K562 (cell line): Measurements from ENCODE around the gene IGFALS. TPM values are rescaled to one million over a fixed set of nuclear protein-coding genes. Genes with fewer than 3 reads are reported as not detected.

Experiments used
- ATAC-seq: fragments of 200-7000 bp; cut with Tn5 transposase; 3 replicates; pipeline ENCODE4 v1.9.1; 2020; ENCODE audit warnings: moderate library complexity
- BruUV-seq: library from RNA; stranded (reverse); fragments of 400-500 nt; replicated peaks from 2 replicates; lab custom pipeline; 2021; lab: Mats Ljungman, UMichigan
- CTCF ChIA-PET: fragments of 300-600 bp; formaldehyde crosslinking; extraction: SDS; loops from one replicate; lab custom pipeline; 2021; ENCODE audit warnings: low intra/inter-chr PET ratio; lab: Yijun Ruan, JAX
- POLR2A ChIA-PET: fragments of 300-600, 350-650 bp; sonication (Branson Sonifier 250); formaldehyde crosslinking; extraction: SDS; loops from one replicate; lab custom pipeline; 2021; ENCODE audit warnings: antibody characterized with exemption, inconsistent platforms; lab: Yijun Ruan, JAX
- DNase-seq, 4 experiments: peaks; one replicate each; pipeline versions ENCODE4 v3.0.0 to v3.0.0-alpha.2; 2011 to 2018; ENCODE audit warnings: low spot score in 3 of 4, mixed read lengths in 3 of 4; ENCODE audit errors: extremely low read depth in 1 of 4
- FAIRE-seq: peaks from 2 replicates; lab custom pipeline; 2011; peaks lifted over from hg19 to GRCh38; lab: Jason Lieb, UNC
- H2AFZ ChIP-seq: 2 replicates; pipeline ENCODE4 v1.6.0; 2011; ENCODE audit warnings: low read depth, low read length, control low read depth, inconsistent platforms
- H3K27ac ChIP-seq: fragments of 200-600 bp; 3 replicates; pipeline ENCODE4 v1.8.0; 2011; ENCODE audit warnings: low read depth, mild to moderate bottlenecking, control low read depth, inconsistent platforms, low read length, moderate library complexity, mixed read lengths; ENCODE audit errors: extremely low read depth
- H3K27me3 ChIP-seq, 2 experiments: fragments of 300-600 bp in 1 of 2; 2 replicates in 1 of 2; 3 replicates in 1 of 2; pipeline versions ENCODE4 v1.6.0 to v1.8.0; 2011; ENCODE audit warnings: inconsistent platforms in 2 of 2, low read length in 2 of 2, mild to moderate bottlenecking in 1 of 2, mixed read lengths in 1 of 2, moderate library complexity in 1 of 2; ENCODE audit not compliant: control insufficient read depth in 2 of 2, insufficient read depth in 2 of 2
- H3K36me3 ChIP-seq: fragments of 300-600 bp; 3 replicates; pipeline ENCODE4 v1.8.0; 2011; ENCODE audit warnings: mild to moderate bottlenecking, low read length, inconsistent platforms; ENCODE audit not compliant: control insufficient read depth, insufficient read depth
- H3K4me1 ChIP-seq, 2 experiments: fragments of 200-600 bp in 1 of 2; replicated peaks in 1 of 2; 2 replicates in 1 of 2; 3 replicates in 1 of 2; pipeline versions ENCODE4 v1.5.1 to v1.8.0; 2011; ENCODE audit warnings: inconsistent platforms in 2 of 2, low read length in 2 of 2, mild to moderate bottlenecking in 1 of 2, mixed read lengths in 1 of 2, moderate library complexity in 1 of 2; ENCODE audit not compliant: control insufficient read depth in 2 of 2, insufficient read depth in 2 of 2
- H3K4me2 ChIP-seq: 2 replicates; pipeline ENCODE4 v1.6.1; 2011; ENCODE audit warnings: low read length, control low read depth, inconsistent platforms, mixed read lengths; ENCODE audit not compliant: insufficient read depth
- H3K4me3 ChIP-seq: fragments of 200-600 bp; sonication (generic), shearing (Covaris generic); 2 replicates; pipeline ENCODE4 v1.5.1; 2016; ENCODE audit warnings: control low read depth, inconsistent platforms
- H3K79me2 ChIP-seq: fragments of 200-600 bp; 3 replicates; pipeline ENCODE4 v1.8.0; 2011; ENCODE audit warnings: low read length, inconsistent platforms; ENCODE audit not compliant: control insufficient read depth, insufficient read depth
- H3K9ac ChIP-seq, 2 experiments: 2 replicates each; pipeline versions ENCODE4 v1.6.0 to v1.6.1; 2011; ENCODE audit warnings: low read depth in 2 of 2, low read length in 2 of 2, control low read depth in 1 of 2, inconsistent platforms in 1 of 2, mild to moderate bottlenecking in 1 of 2, mixed read lengths in 1 of 2; ENCODE audit not compliant: insufficient read depth in 1 of 2
- H3K9me1 ChIP-seq: one replicate; pipeline ENCODE4 v1.6.0; 2011; ENCODE audit warnings: inconsistent platforms, mild to moderate bottlenecking, low read length, moderate library complexity; ENCODE audit not compliant: control insufficient read depth, insufficient read depth
- H3K9me3 ChIP-seq: replicated peaks from 2 replicates; pipeline ENCODE4 v1.5.1; 2011; ENCODE audit warnings: low read depth, low read length, inconsistent platforms; ENCODE audit not compliant: control insufficient read depth, insufficient read depth
- H4K20me1 ChIP-seq: replicated peaks from 2 replicates; pipeline ENCODE4 v1.6.1; 2011; ENCODE audit warnings: low read length, inconsistent platforms, mixed read lengths; ENCODE audit not compliant: control insufficient read depth, insufficient read depth
- ARHGAP35 ChIP-seq: fragments of 450-650 bp; IDR thresholded peaks from 2 replicates; pipeline ENCODE4 v1.6.1; 2018; ENCODE audit not compliant: partially characterized antibody
- CEBPG ChIP-seq, 3 experiments: fragments of 200-800 bp in 1 of 3; sonication (Bioruptor generic) in 1 of 3; sonication (generic) in 1 of 3; formaldehyde crosslinking in 1 of 3; IDR thresholded peaks in 2 of 3; conservative IDR thresholded peaks in 1 of 3; 2 replicates each; pipeline versions ENCODE4 v1.6.1 to v1.8.0; 2016 to 2022; ENCODE audit warnings: missing compliant biosample characterization in 2 of 3, missing genetic modification characterization in 2 of 3, mild to moderate bottlenecking in 1 of 3, missing genetic modification reagents in 1 of 3
- TCF3 ChIP-seq: sonication (generic); formaldehyde crosslinking; IDR thresholded peaks from 2 replicates; pipeline ENCODE4 v1.4.0; 2020; ENCODE audit warnings: mild to moderate bottlenecking, missing genetic modification reagents
- TEAD1 ChIP-seq, 2 experiments: fragments of 450-650 bp in 1 of 2; sonication (generic) in 1 of 2; formaldehyde crosslinking; IDR thresholded peaks; 2 replicates each; pipeline versions ENCODE4 v1.4.0 to v1.8.0; 2020 to 2022; ENCODE audit warnings: mild to moderate bottlenecking in 2 of 2, missing genetic modification reagents in 1 of 2
- XRCC4 ChIP-seq: IDR thresholded peaks from one replicate; pipeline ENCODE4 v1.6.1; 2011; ENCODE audit not compliant: insufficient read depth, insufficient read length; ENCODE audit errors: extremely low read depth
- ZNF668 ChIP-seq: fragments of 250-450 bp; sonication (Bioruptor Pico); IDR thresholded peaks from 2 replicates; pipeline ENCODE4 v1.8.0; 2022; ENCODE audit warnings: mild to moderate bottlenecking, inconsistent platforms
- WGBS: fragments of 100-300 bp; shearing (Covaris generic); methylation state at CpG from one replicate; pipeline ENCODE4 v1.1.6; 2016; ENCODE audit warnings: low coverage, mixed read lengths; ENCODE audit not compliant: insufficient coverage; ENCODE audit errors: missing lambda C conversion rate; 5-methylcytosine and 5-hydroxymethylcytosine counted together
- in situ Hi-C: fragments of 300-500 bp; cut with MboI; formaldehyde crosslinking; loops from 4 replicates; pipeline ENCODE4 v1.15.0; 2018; ENCODE audit warnings: inconsistent platforms, mixed read lengths
- intact Hi-C: fragments of 100-400 bp; cut with micrococcal nuclease; formaldehyde crosslinking; loops from 2 replicates; pipeline ENCODE4 v1.14.2; 2022
- polyA plus RNA-seq, 8 experiments: library from polyadenylated mRNA; depleted of rRNA in 4 of 8; stranded (reverse) in 5 of 8; unstranded in 3 of 8; fragments of >200 nt; fragmentation: Nextera tagmentation in 2 of 8; fragmentation: Illumina TruSeq in 1 of 8; extraction: Ambion mirVana in 2 of 8; extraction: Trizol in 1 of 8; gene quantifications; 2 replicates each; pipeline versions ENCODE4 v1.2.1 to v1.2.3, GENCODE V29; 2011 to 2014; ENCODE audit warnings: inconsistent platforms in 1 of 8, missing spikeins in 1 of 8
- total RNA-seq, 7 experiments: library from RNA; depleted of rRNA in 6 of 7; stranded (reverse); fragments of >200 nt in 6 of 7; fragmentation: Illumina TruSeq in 2 of 7; extraction: Trizol in 2 of 7; gene quantifications; 2 replicates each; pipeline versions ENCODE4 v1.2.1 to v1.2.3, GENCODE V29; 2011 to 2021; ENCODE audit warnings: low replicate concordance in 1 of 7
- TF ChIP-seq, protein P1 (sequence below): fragments of 450-650 bp; IDR thresholded peaks from 2 replicates; pipeline ENCODE4 v1.6.1; 2017; ENCODE audit warnings: mild to moderate bottlenecking, moderate library complexity

IGFALS gene
- total and polyA plus RNA-seq, 9 of the 15 experiments (the other 6 are each of a cell fraction or from before 2014, with no cell fraction given) = not detected

GRCh38 chr16:1839554-1839953, 46.0 kb upstream of the IGFALS start:
- DNase-seq (no peak), FAIRE-seq (no peak), ATAC-seq (no peak; the same call in 2 of the 3 replicates)
- Histone ChIP-seq H4K20me1 (no peaks in the 10 kb centered on the region), H3K79me2 (no peaks in the 10 kb centered on the region), H3K4me1 (no peaks in the 10 kb centered on the region), H3K27ac (no peak overlapping the region), H3K4me2 (no peak overlapping the region), H2AFZ (no peak overlapping the region), H3K4me3 (no peak overlapping the region), H3K9ac (no peak overlapping the region), H3K27me3 (no peaks in the 10 kb centered on the region), H3K9me1 (no peaks in the 10 kb centered on the region), H3K9me3 (no peaks in the 10 kb centered on the region), H3K36me3 (peaks cover 51% of the 10 kb centered on the region; the same call in 2 of the 3 replicates)
- CTCF ChIA-PET = no interaction called here
- no TSS peak for BruUV-seq
- intact Hi-C loops = no loop called here
- in situ Hi-C loops = no loop called here
- 90% methylated on average over 8 of the region's 9 CpGs for WGBS
- TF ChIP-seq ZNF668 (CRISPR knock-in tag) (no peak), CEBPG (CRISPR knock-in tag; IDR thresholded peaks at IDR 0.05) (peak; percentile 37; the same call in 1 of the 2 replicates), CEBPG (tag; conservative IDR thresholded peaks at IDR 0.05 in 1 of 2, IDR thresholded peaks at IDR 0.05 in 1 of 2) (no peak)
- POLR2A ChIA-PET = interaction anchor here (0.9 to 2.4 kb wide), 2 partner anchors 13 to 20 kb away, joined by 3 to 8 read pairs; partner anchors contain the start of genes FAHD1 and HAGH

GRCh38 chr16:1834096-1834495, 40.6 kb upstream of the IGFALS start:
- H2AFZ ChIP-seq = no peak overlapping the region
- no peak for ATAC-seq
- DNase-seq = no peak
- TF ChIP-seq ARHGAP35 (no peak), XRCC4 (no peak), TEAD1 (CRISPR knock-in tag; IDR thresholded peaks at IDR 0.05) (no peak), TCF3 (no peak)
- TF ChIP-seq, protein P1, sequence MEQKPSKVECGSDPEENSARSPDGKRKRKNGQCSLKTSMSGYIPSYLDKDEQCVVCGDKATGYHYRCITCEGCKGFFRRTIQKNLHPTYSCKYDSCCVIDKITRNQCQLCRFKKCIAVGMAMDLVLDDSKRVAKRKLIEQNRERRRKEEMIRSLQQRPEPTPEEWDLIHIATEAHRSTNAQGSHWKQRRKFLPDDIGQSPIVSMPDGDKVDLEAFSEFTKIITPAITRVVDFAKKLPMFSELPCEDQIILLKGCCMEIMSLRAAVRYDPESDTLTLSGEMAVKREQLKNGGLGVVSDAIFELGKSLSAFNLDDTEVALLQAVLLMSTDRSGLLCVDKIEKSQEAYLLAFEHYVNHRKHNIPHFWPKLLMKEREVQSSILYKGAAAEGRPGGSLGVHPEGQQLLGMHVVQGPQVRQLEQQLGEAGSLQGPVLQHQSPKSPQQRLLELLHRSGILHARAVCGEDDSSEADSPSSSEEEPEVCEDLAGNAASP = no peak
- no peaks in the 10 kb centered on the region for H3K27me3 ChIP-seq
- FAIRE-seq = no peak
- no TSS peak for BruUV-seq
- peaks cover 2% of the 10 kb centered on the region for H4K20me1 ChIP-seq
- H3K4me3 ChIP-seq = no peak overlapping the region
- ChIA-PET CTCF (no interaction called here), POLR2A (interaction anchor here (0.6 to 1.8 kb wide), 2 partner anchors 13 to 191 kb away, joined by 3 to 5 read pairs; no protein-coding TSS in a partner anchor)
- no peaks in the 10 kb centered on the region for H3K9me1 ChIP-seq
- intact Hi-C loops = no loop called here
- peaks cover 36% of the 10 kb centered on the region; the same call in 2 of the 3 replicates for H3K36me3 ChIP-seq
- H3K9ac ChIP-seq = no peak overlapping the region
- no peak overlapping the region for H3K4me2 ChIP-seq
- 79% methylated on average over 5 of the region's 5 CpGs for WGBS
- H3K27ac ChIP-seq = 0 out of 3 replicates have a peak overlapping the region, but pooled peaks have one; percentile 67
- H3K9me3 ChIP-seq = no peaks in the 10 kb centered on the region
- H3K4me1 ChIP-seq = peaks cover 17 to 20% of the 10 kb centered on the region in 2 experiments
- peaks cover 6% of the 10 kb centered on the region; the same call in 2 of the 3 replicates for H3K79me2 ChIP-seq
- in situ Hi-C loops = no loop called here
